Globus pallidus (tissue), 1 donor: ENCODE results near the gene BUB1.
"Not testable (repeated sequence)": the region's sequence is repeated elsewhere in the genome, so short reads cannot be mapped to it uniquely, and the experiment has no call there.

Experiments used
- DNase-seq: peaks from one replicate; pipeline ENCODE4 v3.0.0-alpha.2; 2015; ENCODE audit warnings: low spot score

BUB1 gene

GRCh38 chr2:110655701-110656100 is 22.2 kb downstream of the BUB1 start:
- DNase-seq, result no peak

GRCh38 chr2:110653861-110654260 is 24.0 kb downstream of the BUB1 start:
- no peak for DNase-seq

- peak; percentile 77 for DNase-seq
Measured at GRCh38 chr2:110650346-110650745, 27.5 kb downstream of the BUB1 start.

GRCh38 chr2:110647777-110648176 is 30.1 kb downstream of the BUB1 start:
- DNase-seq, result no peak

GRCh38 chr2:110645616-110646015 is 32.2 kb downstream of the BUB1 start:
- no peak for DNase-seq

GRCh38 chr2:110644357-110644756 is 33.5 kb downstream of the BUB1 start:
- DNase-seq, result no peak

GRCh38 chr2:110642360-110642759 is 35.5 kb downstream of the BUB1 start:
- no peak for DNase-seq

GRCh38 chr2:110639972-110640371 is 37.9 kb downstream of the BUB1 start:
- DNase-seq, result no peak

GRCh38 chr2:110638952-110639695 is 38.7 kb downstream of the BUB1 start:
- DNase-seq, result no peak

- DNase-seq, result no peak
Measured at GRCh38 chr2:110638004-110638403, 39.9 kb downstream of the BUB1 start.

GRCh38 chr2:110637093-110637492 is 40.8 kb downstream of the BUB1 start:
- DNase-seq, result no peak

- not testable (repeated sequence) for DNase-seq
Measured at GRCh38 chr2:110635949-110636628, 41.8 kb downstream of the BUB1 start.

- DNase-seq, result not testable (repeated sequence)
Measured at GRCh38 chr2:110627348-110627747, 50.5 kb downstream of the BUB1 start.

- DNase-seq, result not testable (repeated sequence)
Measured at GRCh38 chr2:110619326-110619939, 58.4 kb downstream of the BUB1 start.

- DNase-seq, result not testable (repeated sequence)
Measured at GRCh38 chr2:110613927-110614326, 63.9 kb downstream of the BUB1 start.

- not testable (repeated sequence) for DNase-seq
Measured at GRCh38 chr2:110610613-110611250, 67.1 kb downstream of the BUB1 start.

- DNase-seq, result not testable (repeated sequence)
Measured at GRCh38 chr2:110609843-110610612, 67.8 kb downstream of the BUB1 start.

GRCh38 chr2:110608788-110609502 is 68.9 kb downstream of the BUB1 start:
- not testable (repeated sequence) for DNase-seq

- DNase-seq, result not testable (repeated sequence)
Measured at GRCh38 chr2:110605057-110605456, 72.8 kb downstream of the BUB1 start.

GRCh38 chr2:110603917-110604591 is 73.8 kb downstream of the BUB1 start:
- not testable (repeated sequence) for DNase-seq
